ENCODE data around the gene RWDD3.

Gene RWDD3

GRCh38 chr1:95287825-95288224, 53.8 kb downstream of the RWDD3 start:
- Histone ChIP-seq H3K27ac (ENCODE audit: low read depth, low read length) (no peak overlapping the region), H3K9me3 (ENCODE audit: insufficient read depth, low read length) (no peaks in the 10 kb centered on the region), H3F3A (ENCODE audit: insufficient read depth) (no peaks in the 10 kb centered on the region), H3K36me3 (ENCODE audit: low read length) (no peaks in the 10 kb centered on the region), H3K9me2 (replicated peaks; ENCODE audit: insufficient read depth, low read length) (no peaks in the 10 kb centered on the region), H3K27me3 (ENCODE audit: low read length) (no peaks in the 10 kb centered on the region), H2AFZ (ENCODE audit: low read depth, low read length, severe bottlenecking) (no peak overlapping the region), H4K20me1 (ENCODE audit: low read depth, low read length) (no peaks in the 10 kb centered on the region), H3K9ac (ENCODE audit: low read length) (no peak overlapping the region), H3K4me3 (ENCODE audit: insufficient read depth, low read length, poor library complexity, severe bottlenecking) (no peak overlapping the region), H3K79me2 (ENCODE audit: insufficient read depth, low read length) (no peaks in the 10 kb centered on the region), H3K4me2 (ENCODE audit: low read depth, low read length, poor library complexity, severe bottlenecking) (no peak overlapping the region)
- TF ChIP-seq EZH2phosphoT487 (conservative IDR thresholded peaks at IDR 0.05; ENCODE audit: low read length) (no peak), CTCF (IDR thresholded peaks at IDR 0.05; ENCODE audit: insufficient read depth, low read length, poor library complexity, severe bottlenecking) (no peak)

Data from SU-DHL-6 (cell line).